HepG2 (cell line): ENCODE measurements around the gene BLVRA. TPM values are rescaled to one million over a fixed set of nuclear protein-coding genes. Genes with fewer than 3 reads are reported as not detected.
A peak's percentile ranks its signal among the peaks of the same experiment; 100 is the strongest.

Experiments
- AHR ChIP-seq: IDR thresholded peaks from 2 replicates; pipeline ENCODE4 v1.6.1; 2018; ENCODE audit warnings: missing genetic modification reagents, missing compliant biosample characterization
- ATF1 ChIP-seq: IDR thresholded peaks from 2 replicates; pipeline ENCODE4 v1.6.1; 2016; ENCODE audit warnings: mild to moderate bottlenecking, control low read depth
- E2F1 ChIP-seq: sonication (generic); formaldehyde crosslinking; IDR thresholded peaks from 2 replicates; pipeline ENCODE4 v1.5.0; 2020; ENCODE audit warnings: missing genetic modification reagents
- EEA1 ChIP-seq: sonication (generic); formaldehyde crosslinking; IDR thresholded peaks from 2 replicates; pipeline ENCODE4 v1.5.1; 2020; ENCODE audit warnings: mild to moderate bottlenecking, missing genetic modification reagents, borderline replicate concordance
- FOXA1 ChIP-seq, 2 experiments: fragments of 450-650 bp in 1 of 2; sonication (generic) in 1 of 2; formaldehyde crosslinking in 1 of 2; IDR thresholded peaks; 2 replicates each; pipeline versions ENCODE4 v1.4.0 to v1.6.1; 2016 to 2020; ENCODE audit warnings: missing genetic modification reagents in 1 of 2
- HMGXB3 ChIP-seq: sonication (generic); formaldehyde crosslinking; IDR thresholded peaks from 2 replicates; pipeline ENCODE4 v1.4.0; 2020; ENCODE audit warnings: missing genetic modification reagents, borderline replicate concordance
- HNRNPUL1 ChIP-seq: fragments of 200-400 bp; formaldehyde crosslinking; IDR thresholded peaks from 2 replicates; pipeline ENCODE4 v1.6.1; 2017; ENCODE audit warnings: low read depth, mild to moderate bottlenecking, low read length, moderate library complexity
- IRF9 ChIP-seq: sonication (generic); formaldehyde crosslinking; IDR thresholded peaks from 2 replicates; pipeline ENCODE4 v1.8.0; 2022; ENCODE audit warnings: missing genetic modification reagents, mild to moderate bottlenecking, borderline replicate concordance
- MTERF4 ChIP-seq: sonication (generic); formaldehyde crosslinking; IDR thresholded peaks from 2 replicates; pipeline ENCODE4 v1.8.0; 2023; ENCODE audit warnings: mild to moderate bottlenecking, missing genetic modification reagents
- NAIF1 ChIP-seq: sonication (generic); formaldehyde crosslinking; IDR thresholded peaks from 2 replicates; pipeline ENCODE4 v1.5.0; 2020; ENCODE audit warnings: mild to moderate bottlenecking, missing genetic modification reagents, borderline replicate concordance
- NFYB ChIP-seq: sonication (generic); formaldehyde crosslinking; IDR thresholded peaks from 2 replicates; pipeline ENCODE4 v1.4.0; 2020; ENCODE audit warnings: missing genetic modification reagents
- PHF5A ChIP-seq: IDR thresholded peaks from one replicate; pipeline ENCODE4 v1.6.1; 2018; ENCODE audit warnings: low read depth, missing genetic modification reagents; ENCODE audit not compliant: unreplicated experiment
- SAP130 ChIP-seq: IDR thresholded peaks from 2 replicates; pipeline ENCODE4 v1.6.1; 2016; ENCODE audit warnings: low read depth
- SIN3B ChIP-seq: fragments of 150-350 bp; IDR thresholded peaks from 2 replicates; pipeline ENCODE4 v1.6.1; 2014; ENCODE audit warnings: low read length
- SRSF1 ChIP-seq: fragments of 200-400 bp; formaldehyde crosslinking; optimal IDR thresholded peaks from 2 replicates; pipeline ENCODE3; 2017; ENCODE audit warnings: mild to moderate bottlenecking, low read depth, low read length, moderate library complexity
- TCF7L2 ChIP-seq: IDR thresholded peaks from 2 replicates; pipeline ENCODE4 v1.6.1; 2011; ENCODE audit warnings: mild to moderate bottlenecking, low read depth, low read length, moderate library complexity
- ZBTB14 ChIP-seq: sonication (generic); formaldehyde crosslinking; IDR thresholded peaks from 2 replicates; pipeline ENCODE4 v1.4.0; 2020; ENCODE audit warnings: missing genetic modification reagents
- ZNF3 ChIP-seq: IDR thresholded peaks from 2 replicates; pipeline ENCODE4 v1.7.0; 2017; ENCODE audit warnings: inconsistent platforms
- polyA plus RNA-seq, 8 experiments: library from polyadenylated mRNA; depleted of rRNA in 3 of 8; stranded (reverse) in 7 of 8; unstranded in 1 of 8; fragments of >200 nt; fragmentation: Illumina TruSeq in 4 of 8; extraction: Trizol in 4 of 8; gene quantifications; 2 replicates each; pipeline versions ENCODE4 v1.2.1 to v1.2.3, GENCODE V29; 2011 to 2016; ENCODE audit warnings: low read depth in 4 of 8, missing spikeins in 1 of 8, mixed read lengths in 1 of 8; ENCODE audit not compliant: insufficient read depth in 1 of 8
- total RNA-seq, 5 experiments: library from RNA; depleted of rRNA; stranded (reverse); fragments of >200 nt; fragmentation: Illumina TruSeq; extraction: Trizol; gene quantifications; 2 replicates each; pipeline ENCODE4 v1.2.3, GENCODE V29; 2016; ENCODE audit warnings: low read depth in 1 of 5

The BLVRA gene
- total and polyA plus RNA-seq, 2 of the 13 experiments (the other 11 are each of a cell fraction or from before 2014, with no cell fraction given), result 39.2 to 64.2 TPM

- TF ChIP-seq NFYB (CRISPR knock-in tag), result peak; percentile 59; the same call in 1 of the 2 replicates
- TF ChIP-seq HMGXB3 (CRISPR knock-in tag), result no peak
- TF ChIP-seq NAIF1 (CRISPR knock-in tag), result no peak
- TF ChIP-seq FOXA1 (IDR thresholded peaks at IDR 0.05), result no peak
- TF ChIP-seq FOXA1 (CRISPR knock-in tag; IDR thresholded peaks at IDR 0.05), result no peak
- no peak for TF ChIP-seq SIN3B
- 0 out of 2 replicates have a peak, but pooled peaks have one; percentile 59 for TF ChIP-seq AHR (CRISPR knock-in tag)
- no peak for TF ChIP-seq ATF1
- no peak for TF ChIP-seq E2F1 (CRISPR knock-in tag)
- no peak for TF ChIP-seq PHF5A (CRISPR knock-in tag)
- no peak for TF ChIP-seq TCF7L2
- no peak for TF ChIP-seq MTERF4 (CRISPR knock-in tag)
- peak; percentile 67; the same call in 1 of the 2 replicates for TF ChIP-seq SAP130 (CRISPR knock-in tag)
- TF ChIP-seq IRF9 (CRISPR knock-in tag), result peak; percentile 45; the same call in 1 of the 2 replicates
- no peak; the same call in 1 of the 2 replicates for TF ChIP-seq EEA1 (CRISPR knock-in tag)
- TF ChIP-seq HNRNPUL1, result no peak
- peak; percentile 70 for TF ChIP-seq SRSF1
- no peak for TF ChIP-seq ZNF3 (CRISPR knock-in tag)
- TF ChIP-seq ZBTB14, result peak; percentile 81
These were observed at the start of gene BLVRA (continued) for GRCh38 chr7:43758029-43758821.
